ENCODE measurements around the gene ATG4B. TPM values are rescaled to one million over a fixed set of nuclear protein-coding genes. Genes with fewer than 3 reads are reported as not detected.

The ATG4B gene
- total RNA-seq, 1 experiment from 2014 or later, result 80.9 TPM

- peaks cover 58% of the 10 kb centered on the region for H3K36me3 ChIP-seq
- H3K4me3 ChIP-seq, result no peak overlapping the region
- H3K9me3 ChIP-seq (replicated peaks), result no peaks in the 10 kb centered on the region
- no peak for DNase-seq (ENCODE audit: low read depth in 1 of 2, low spot score in 2 of 2)
- no peak overlapping the region for H3K27ac ChIP-seq
- no peaks in the 10 kb centered on the region for H3K27me3 ChIP-seq (replicated peaks)
- H3K4me1 ChIP-seq (replicated peaks), result peaks cover 14% of the 10 kb centered on the region
Measured at GRCh38 chr2:241689306-241689705, 51.8 kb downstream of the ATG4B start.

GRCh38 chr2:241690202-241690717 is 52.8 kb downstream of the ATG4B start:
- H3K4me1 ChIP-seq (replicated peaks), result peaks cover 14% of the 10 kb centered on the region
- no peaks in the 10 kb centered on the region for H3K9me3 ChIP-seq (replicated peaks)
- no peak overlapping the region for H3K4me3 ChIP-seq
- no peaks in the 10 kb centered on the region for H3K27me3 ChIP-seq (replicated peaks)
- peaks cover 53% of the 10 kb centered on the region for H3K36me3 ChIP-seq
- no peak overlapping the region for H3K27ac ChIP-seq
- no peak for DNase-seq (ENCODE audit: low read depth in 1 of 2, low spot score in 2 of 2)

- Histone ChIP-seq H3K27ac (no peak overlapping the region), H3K4me1 (replicated peaks) (peaks cover 8% of the 10 kb centered on the region), H3K36me3 (peaks cover 43% of the 10 kb centered on the region), H3K27me3 (replicated peaks) (no peaks in the 10 kb centered on the region), H3K4me3 (no peak overlapping the region), H3K9me3 (replicated peaks) (no peaks in the 10 kb centered on the region)
- DNase-seq (ENCODE audit: low read depth in 1 of 2, low spot score in 2 of 2), result no peak
Measured at GRCh38 chr2:241692448-241692847, 55.0 kb downstream of the ATG4B start.

- Histone ChIP-seq H3K27me3 (replicated peaks) (no peaks in the 10 kb centered on the region), H3K4me1 (replicated peaks) (peaks cover 2% of the 10 kb centered on the region; the same call in 1 of the 2 replicates), H3K27ac (no peak overlapping the region), H3K36me3 (peaks cover 33% of the 10 kb centered on the region), H3K4me3 (no peak overlapping the region), H3K9me3 (replicated peaks) (no peaks in the 10 kb centered on the region)
- no peak for DNase-seq (ENCODE audit: low read depth in 1 of 2, low spot score in 2 of 2)
Measured at GRCh38 chr2:241695651-241696050, 58.2 kb downstream of the ATG4B start.

GRCh38 chr2:241701149-241701398 is 63.6 kb downstream of the ATG4B start:
- Histone ChIP-seq H3K27me3 (replicated peaks) (no peaks in the 10 kb centered on the region), H3K4me3 (peak overlapping the region; percentile 95), H3K27ac (peak overlapping the region; percentile 85; the same call in 1 of the 2 replicates), H3K9me3 (replicated peaks) (peaks cover 5% of the 10 kb centered on the region; the same call in 1 of the 2 replicates), H3K36me3 (peaks cover 32% of the 10 kb centered on the region), H3K4me1 (replicated peaks) (peaks cover 19% of the 10 kb centered on the region)
- DNase-seq (ENCODE audit: low read depth in 1 of 2, low spot score in 2 of 2), result no peak

GRCh38 chr2:241701399-241702154 is 64.1 kb downstream of the ATG4B start, which contains the start of gene ING5:
Gene ING5 (plus strand): TSS chr2:241702039. CDS start chr2:241702066, 27 bp downstream.
- peaks cover 37% of the 10 kb centered on the region for H3K36me3 ChIP-seq
- peak within 1 kb of the TSS; percentile 85 for H3K27ac ChIP-seq
- H3K9me3 ChIP-seq (replicated peaks), result peaks cover 8% of the 10 kb centered on the region; the same call in 1 of the 2 replicates
- peaks cover 19% of the 10 kb centered on the region for H3K4me1 ChIP-seq (replicated peaks)
- peak; percentile 91 to 96 for DNase-seq (ENCODE audit: low read depth in 1 of 2, low spot score in 2 of 2)
- H3K4me3 ChIP-seq, result peak within 1 kb of the TSS; percentile 95
- H3K27me3 ChIP-seq (replicated peaks), result no peaks in the 10 kb centered on the region

GRCh38 chr2:241702155-241703031 is 64.9 kb downstream of the ATG4B start:
- H3K4me1 ChIP-seq (replicated peaks), result peaks cover 19% of the 10 kb centered on the region
- peaks cover 46% of the 10 kb centered on the region for H3K36me3 ChIP-seq
- peak overlapping the region; percentile 95 for H3K4me3 ChIP-seq
- DNase-seq (ENCODE audit: low read depth in 1 of 2, low spot score in 2 of 2), result peak; percentile 84 to 88
- H3K9me3 ChIP-seq (replicated peaks), result peaks cover 8% of the 10 kb centered on the region; the same call in 1 of the 2 replicates
- no peaks in the 10 kb centered on the region for H3K27me3 ChIP-seq (replicated peaks)
- peak overlapping the region; percentile 85 for H3K27ac ChIP-seq

- H3K36me3 ChIP-seq, result peaks cover 51% of the 10 kb centered on the region
- DNase-seq (ENCODE audit: low read depth in 1 of 2, low spot score in 2 of 2), result no peak
Measured at GRCh38 chr2:241703032-241703604, 65.6 kb downstream of the ATG4B start.

GRCh38 chr2:241706537-241706936 is 69.0 kb downstream of the ATG4B start:
- Histone ChIP-seq H3K36me3 (peaks cover 78% of the 10 kb centered on the region), H3K4me1 (replicated peaks) (peaks cover 11% of the 10 kb centered on the region), H3K9me3 (replicated peaks) (peaks cover 8% of the 10 kb centered on the region; the same call in 1 of the 2 replicates), H3K27me3 (replicated peaks) (no peaks in the 10 kb centered on the region), H3K4me3 (no peak overlapping the region), H3K27ac (no peak overlapping the region)
- DNase-seq (ENCODE audit: low read depth in 1 of 2, low spot score in 2 of 2), result no peak

More at GRCh38 chr2:241703032-241703604, 65.6 kb downstream of the ATG4B start:
- H3K27me3 ChIP-seq (replicated peaks), result no peaks in the 10 kb centered on the region
- H3K4me3 ChIP-seq, result peak overlapping the region; percentile 95
- peaks cover 8% of the 10 kb centered on the region; the same call in 1 of the 2 replicates for H3K9me3 ChIP-seq (replicated peaks)
- H3K27ac ChIP-seq, result no peak overlapping the region
- peaks cover 19% of the 10 kb centered on the region for H3K4me1 ChIP-seq (replicated peaks)

- Histone ChIP-seq H3K36me3 (peaks cover 89% of the 10 kb centered on the region), H3K4me3 (no peak overlapping the region), H3K9me3 (replicated peaks) (peaks cover 8% of the 10 kb centered on the region; the same call in 1 of the 2 replicates), H3K4me1 (replicated peaks) (no peaks in the 10 kb centered on the region), H3K27ac (no peak overlapping the region), H3K27me3 (replicated peaks) (no peaks in the 10 kb centered on the region)
- DNase-seq (ENCODE audit: low read depth in 1 of 2, low spot score in 2 of 2), result no peak
Measured at GRCh38 chr2:241708879-241709278, 71.4 kb downstream of the ATG4B start.

- Histone ChIP-seq H3K36me3 (peaks cover 67% of the 10 kb centered on the region), H3K4me1 (replicated peaks) (no peaks in the 10 kb centered on the region), H3K4me3 (no peak overlapping the region), H3K27me3 (replicated peaks) (no peaks in the 10 kb centered on the region), H3K9me3 (replicated peaks) (no peaks in the 10 kb centered on the region), H3K27ac (no peak overlapping the region)
- no peak for DNase-seq (ENCODE audit: low read depth in 1 of 2, low spot score in 2 of 2)
Measured at GRCh38 chr2:241719093-241719492, 81.6 kb downstream of the ATG4B start.

- no peaks in the 10 kb centered on the region for H3K4me1 ChIP-seq (replicated peaks)
- no peaks in the 10 kb centered on the region for H3K9me3 ChIP-seq (replicated peaks)
- no peak for DNase-seq (ENCODE audit: low read depth in 1 of 2, low spot score in 2 of 2)
- H3K27me3 ChIP-seq (replicated peaks), result no peaks in the 10 kb centered on the region
- H3K36me3 ChIP-seq, result peaks cover 71% of the 10 kb centered on the region
- no peak overlapping the region for H3K27ac ChIP-seq
- no peak overlapping the region for H3K4me3 ChIP-seq
Measured at GRCh38 chr2:241720099-241720498, 82.6 kb downstream of the ATG4B start.

- no peak for DNase-seq (ENCODE audit: low read depth in 1 of 2, low spot score in 2 of 2)
- Histone ChIP-seq H3K4me1 (replicated peaks) (no peaks in the 10 kb centered on the region), H3K36me3 (peaks cover 72% of the 10 kb centered on the region), H3K27me3 (replicated peaks) (no peaks in the 10 kb centered on the region), H3K27ac (no peak overlapping the region), H3K9me3 (replicated peaks) (no peaks in the 10 kb centered on the region), H3K4me3 (no peak overlapping the region)
Measured at GRCh38 chr2:241720560-241720959, 83.1 kb downstream of the ATG4B start.
